Testis (tissue), 3 donors: ENCODE results near the gene QSOX2. TPM values are rescaled to one million over a fixed set of nuclear protein-coding genes. Genes with fewer than 3 reads are reported as not detected.

Experiments used
- DNase-seq: peaks from one replicate; pipeline ENCODE4 v3.0.0-alpha.2; 2019
- H3K27ac ChIP-seq, 2 donors: fragments of 200-600 bp; sonication (generic); one replicate each; pipeline ENCODE4 v1.5.1; 2019
- H3K27me3 ChIP-seq: fragments of 200-600 bp; sonication (generic); one replicate; pipeline ENCODE4 v1.5.1; 2019
- H3K36me3 ChIP-seq: fragments of 200-600 bp; sonication (generic); one replicate; pipeline ENCODE4 v1.5.1; 2017; ENCODE audit warnings: low read depth; ENCODE audit errors: missing control alignments
- H3K4me1 ChIP-seq: fragments of 200-600 bp; sonication (generic); one replicate; pipeline ENCODE4 v1.5.1; 2019
- H3K4me3 ChIP-seq, 2 donors: fragments of 200-600 bp; sonication (generic); one replicate each; pipeline ENCODE4 v1.5.1; 2017 to 2019
- H3K9me3 ChIP-seq: fragments of 200-600 bp; sonication (generic); one replicate; pipeline ENCODE4 v1.5.1; 2017
- CTCF ChIP-seq, 3 experiments: fragments of 450-650 bp in 2 of 3; fragments of 200-600 bp in 1 of 3; sonication (generic) in 1 of 3; IDR thresholded peaks; one replicate each; pipeline ENCODE4 v1.5.1; 2016 to 2019; ENCODE audit warnings: antibody characterized with exemption in 3 of 3, mild to moderate bottlenecking in 2 of 3, moderate library complexity in 1 of 3
- POLR2A ChIP-seq: fragments of 450-650 bp; IDR thresholded peaks from one replicate; pipeline ENCODE4 v1.6.1; 2017; ENCODE audit warnings: antibody characterized with exemption, mild to moderate bottlenecking, moderate library complexity
- WGBS, 2 donors: methylation state at CpG; one replicate each; pipeline ENCODE4 v1.1.5; 2018; 5-methylcytosine and 5-hydroxymethylcytosine counted together
- intact Hi-C: fragments of 100-400 bp; cut with DNase I; formaldehyde crosslinking; loops from one replicate; pipeline ENCODE4 v1.15.1; 2023; ENCODE audit warnings: low total_unique reads
- polyA plus RNA-seq: library from polyadenylated mRNA; stranded (reverse); fragments of 350-450 nt; fragmentation: Illumina TruSeq; extraction: RNeasy Lipid Tissue Mini Kit (QIAGEN cat#74804); gene quantifications from one replicate; pipeline ENCODE4 v1.2.3, GENCODE V29; 2014; ENCODE audit warnings: low read depth, low replicate concordance; ENCODE audit not compliant: insufficient read depth
- total RNA-seq, 2 donors: library from RNA; depleted of rRNA; stranded (reverse); fragments of >200 nt; gene quantifications; one replicate each; pipeline ENCODE4 v1.2.3, GENCODE V29; 2016

Gene QSOX2
- total and polyA plus RNA-seq, 3 donors from 2014 or later, result 22.1 to 23.3 (median 22.6) TPM

GRCh38 chr9:136289651-136290507 is 44.3 kb upstream of the QSOX2 start:
- intact Hi-C loops, result no loop called here
- DNase-seq, result no peak
- H3K4me3 ChIP-seq, result no peak overlapping the region
- no peaks in the 10 kb centered on the region for H3K36me3 ChIP-seq
- H3K27me3 ChIP-seq, result no peaks in the 10 kb centered on the region
- H3K4me1 ChIP-seq, result no peaks in the 10 kb centered on the region
- 87 to 91% methylated on average over 16 to 24 of the region's 30 CpGs for WGBS, 2 donors
- no peak overlapping the region for H3K27ac ChIP-seq
- TF ChIP-seq CTCF (IDR thresholded peaks at IDR 0.05), result no peak
- no peak for TF ChIP-seq POLR2A
- H3K9me3 ChIP-seq, result no peaks in the 10 kb centered on the region

GRCh38 chr9:136287960-136288753 is 42.5 kb upstream of the QSOX2 start:
- DNase-seq, result no peak
- H3K9me3 ChIP-seq, result no peaks in the 10 kb centered on the region
- peaks cover 4% of the 10 kb centered on the region for H3K4me1 ChIP-seq
- intact Hi-C loops, result no loop called here
- no peaks in the 10 kb centered on the region for H3K36me3 ChIP-seq
- TF ChIP-seq POLR2A (no peak), CTCF (IDR thresholded peaks at IDR 0.05) (no peak)
- 60 to 68% methylated on average over 11 to 20 of the region's 21 CpGs for WGBS, 2 donors
- H3K27me3 ChIP-seq, result no peaks in the 10 kb centered on the region
- H3K4me3 ChIP-seq, result no peak overlapping the region
- no peak overlapping the region for H3K27ac ChIP-seq

- peaks cover 4% of the 10 kb centered on the region for H3K4me1 ChIP-seq
- TF ChIP-seq CTCF (IDR thresholded peaks at IDR 0.05), result no peak
- TF ChIP-seq POLR2A, result no peak
- no peak for DNase-seq
- H3K27ac ChIP-seq, result no peak overlapping the region
- intact Hi-C loops, result no loop called here
- H3K4me3 ChIP-seq, result no peak overlapping the region
- H3K27me3 ChIP-seq, result no peaks in the 10 kb centered on the region
- 89 to 92% methylated on average over 13 of the region's 13 CpGs for WGBS, 2 donors
- no peaks in the 10 kb centered on the region for H3K9me3 ChIP-seq
- H3K36me3 ChIP-seq, result no peaks in the 10 kb centered on the region
Observed at GRCh38 chr9:136286987-136287379, 41.4 kb upstream of the QSOX2 start.

GRCh38 chr9:136286359-136286986 is 40.9 kb upstream of the QSOX2 start:
- no peak for DNase-seq
- no peaks in the 10 kb centered on the region for H3K9me3 ChIP-seq
- peaks cover 4% of the 10 kb centered on the region for H3K4me1 ChIP-seq
- H3K36me3 ChIP-seq, result no peaks in the 10 kb centered on the region
- no peak overlapping the region for H3K27ac ChIP-seq
- no peak overlapping the region for H3K4me3 ChIP-seq
- intact Hi-C loops, result no loop called here
- H3K27me3 ChIP-seq, result no peaks in the 10 kb centered on the region
- WGBS, 2 donors, result 84 to 86% methylated on average over 18 to 30 of the region's 30 CpGs
- TF ChIP-seq POLR2A, result no peak
- no peak for TF ChIP-seq CTCF (IDR thresholded peaks at IDR 0.05)
